OCI-LY1 (cell line): Measurements from ENCODE around the gene ZNF80.
A peak's percentile ranks its signal among the peaks of the same experiment; 100 is the strongest.

ENCODE experiments used
- H2AFZ ChIP-seq: fragments of 200-600 bp; sonication (generic), shearing (Covaris generic); 2 replicates; pipeline ENCODE4 v1.6.0; 2014; ENCODE audit warnings: antibody characterized with exemption, mild to moderate bottlenecking, low read length
- H3F3A ChIP-seq: fragments of 200-600 bp; sonication (generic), shearing (Covaris generic); 2 replicates; pipeline ENCODE4 v1.6.0; 2014; ENCODE audit warnings: mild to moderate bottlenecking, antibody characterized with exemption, low read length, moderate library complexity; ENCODE audit not compliant: insufficient read depth
- H3K27ac ChIP-seq: fragments of 200-600 bp; sonication (generic); 2 replicates; pipeline ENCODE4 v1.5.1; 2014; ENCODE audit warnings: low read length, mixed run types, mild to moderate bottlenecking, low read depth; ENCODE audit not compliant: poor library complexity, severe bottlenecking
- H3K27me3 ChIP-seq: fragments of 200-600 bp; sonication (generic); 2 replicates; pipeline ENCODE4 v1.6.0; 2014; ENCODE audit warnings: antibody characterized with exemption, mild to moderate bottlenecking, low read length, moderate library complexity; ENCODE audit not compliant: insufficient read depth
- H3K36me3 ChIP-seq: fragments of 200-600 bp; sonication (generic); 2 replicates; pipeline ENCODE4 v1.6.1; 2014; ENCODE audit warnings: mild to moderate bottlenecking, antibody characterized with exemption, low read length, moderate library complexity, mixed read lengths; ENCODE audit not compliant: insufficient read depth
- H3K4me1 ChIP-seq: fragments of 200-600 bp; sonication (generic); 2 replicates; pipeline ENCODE4 v1.5.1; 2014; ENCODE audit warnings: mild to moderate bottlenecking, low read length, moderate library complexity; ENCODE audit not compliant: insufficient read depth, severe bottlenecking
- H3K4me2 ChIP-seq: fragments of 200-600 bp; sonication (generic), shearing (Covaris generic); 2 replicates; pipeline ENCODE4 v1.6.1; 2014; ENCODE audit warnings: low read length
- H3K4me3 ChIP-seq: fragments of 200-600 bp; sonication (generic); 2 replicates; pipeline ENCODE4 v1.5.1; 2014; ENCODE audit warnings: low read length, low read depth, mild to moderate bottlenecking, mixed read lengths; ENCODE audit not compliant: poor library complexity, severe bottlenecking
- H3K79me2 ChIP-seq: fragments of 200-600 bp; shearing (Covaris generic); 2 replicates; pipeline ENCODE4 v1.6.1; 2016; ENCODE audit warnings: mixed run types, low read length, mixed read lengths; ENCODE audit not compliant: insufficient read depth
- H3K9ac ChIP-seq: fragments of 200-600 bp; sonication (generic), shearing (Covaris generic); 2 replicates; pipeline ENCODE4 v1.6.1; 2014; ENCODE audit warnings: mild to moderate bottlenecking, low read length, mixed read lengths
- H3K9me2 ChIP-seq: fragments of 200-600 bp; sonication (generic), shearing (Covaris generic); 2 replicates; pipeline ENCODE4 v1.6.1; 2014; ENCODE audit warnings: low read depth, mild to moderate bottlenecking, low read length, mixed read lengths
- H3K9me3 ChIP-seq: fragments of 200-600 bp; shearing (Covaris generic); 2 replicates; pipeline ENCODE4 v1.6.1; 2014; ENCODE audit warnings: low read length, mixed read lengths
- H4K20me1 ChIP-seq: fragments of 200-600 bp; sonication (generic), shearing (Covaris generic); 2 replicates; pipeline ENCODE4 v1.6.0; 2016; ENCODE audit warnings: mild to moderate bottlenecking, low read length; ENCODE audit not compliant: insufficient read depth
- CTCF ChIP-seq: fragments of 200-600 bp; sonication (generic), shearing (Covaris generic); IDR thresholded peaks from 2 replicates; pipeline ENCODE4 v1.5.1; 2017; ENCODE audit warnings: mild to moderate bottlenecking, antibody characterized with exemption, low read length, moderate library complexity, mixed read lengths
- EZH2 ChIP-seq: fragments of 200-600 bp; sonication (generic), shearing (Covaris generic); IDR thresholded peaks from 2 replicates; pipeline ENCODE4 v1.8.0; 2017; ENCODE audit warnings: borderline replicate concordance, mixed run types, mild to moderate bottlenecking, antibody characterized with exemption, low read length, moderate library complexity, mixed read lengths

ZNF80 gene

GRCh38 chr3:114212646-114213045, 24.7 kb downstream of the ZNF80 start:
- Histone ChIP-seq H3F3A (0 out of 2 replicates have a peak, but pooled peaks cover 5% of the 10 kb centered on the region), H3K9me3 (no peaks in the 10 kb centered on the region), H3K9me2 (no peaks in the 10 kb centered on the region), H3K27me3 (no peaks in the 10 kb centered on the region), H3K4me2 (no peak overlapping the region; the same call in 1 of the 2 replicates), H3K4me3 (no peak overlapping the region), H3K36me3 (no peaks in the 10 kb centered on the region), H3K9ac (peak overlapping the region; percentile 68; the same call in 1 of the 2 replicates), H2AFZ (peak overlapping the region; percentile 97), H3K27ac (peak overlapping the region; percentile 95), H3K79me2 (no peaks in the 10 kb centered on the region), H3K4me1 (peaks cover 53% of the 10 kb centered on the region), H4K20me1 (no peaks in the 10 kb centered on the region)
- TF ChIP-seq CTCF (no peak), EZH2 (no peak)

GRCh38 chr3:114207768-114208167, 29.6 kb downstream of the ZNF80 start:
- TF ChIP-seq EZH2 (no peak), CTCF (no peak)
- Histone ChIP-seq H3K4me3 (no peak overlapping the region), H3K9me2 (no peaks in the 10 kb centered on the region), H2AFZ (no peak overlapping the region), H3K27me3 (no peaks in the 10 kb centered on the region), H3F3A (no peaks in the 10 kb centered on the region), H3K4me2 (no peak overlapping the region), H4K20me1 (no peaks in the 10 kb centered on the region), H3K36me3 (no peaks in the 10 kb centered on the region), H3K79me2 (no peaks in the 10 kb centered on the region), H3K9ac (no peak overlapping the region), H3K4me1 (peaks cover 4% of the 10 kb centered on the region), H3K27ac (no peak overlapping the region), H3K9me3 (no peaks in the 10 kb centered on the region)

GRCh38 chr3:114206342-114206741, 31.0 kb downstream of the ZNF80 start:
- Histone ChIP-seq H3K4me2 (no peak overlapping the region), H4K20me1 (no peaks in the 10 kb centered on the region), H3F3A (no peaks in the 10 kb centered on the region), H2AFZ (no peak overlapping the region), H3K27ac (no peak overlapping the region), H3K27me3 (no peaks in the 10 kb centered on the region), H3K9me2 (no peaks in the 10 kb centered on the region), H3K4me3 (no peak overlapping the region), H3K36me3 (no peaks in the 10 kb centered on the region), H3K4me1 (no peaks in the 10 kb centered on the region), H3K79me2 (no peaks in the 10 kb centered on the region), H3K9me3 (no peaks in the 10 kb centered on the region), H3K9ac (no peak overlapping the region)
- TF ChIP-seq EZH2, result no peak

GRCh38 chr3:114205541-114205940, 31.8 kb downstream of the ZNF80 start:
- TF ChIP-seq CTCF (no peak), EZH2 (no peak)
- H3K9ac ChIP-seq, result no peak overlapping the region
- H3K9me3 ChIP-seq, result no peaks in the 10 kb centered on the region
- H4K20me1 ChIP-seq, result no peaks in the 10 kb centered on the region
- no peaks in the 10 kb centered on the region for H3F3A ChIP-seq
- H3K79me2 ChIP-seq, result no peaks in the 10 kb centered on the region
- H2AFZ ChIP-seq, result no peak overlapping the region
- H3K4me2 ChIP-seq, result no peak overlapping the region
- H3K4me1 ChIP-seq, result no peaks in the 10 kb centered on the region
- H3K27me3 ChIP-seq, result no peaks in the 10 kb centered on the region
- H3K27ac ChIP-seq, result no peak overlapping the region
- H3K9me2 ChIP-seq, result no peaks in the 10 kb centered on the region
- H3K4me3 ChIP-seq, result no peak overlapping the region
- no peaks in the 10 kb centered on the region for H3K36me3 ChIP-seq
